GM21619 (cell line): ENCODE measurements around the gene ZNF606.
"Not testable (repeated sequence)": the region's sequence is repeated elsewhere in the genome, so short reads cannot be mapped to it uniquely, and the experiment has no call there.

ENCODE experiments used
- ATAC-seq: cut with Tn5 transposase; IDR thresholded peaks from one replicate; pipeline ENCODE4 v1.9.1; 2021; ENCODE audit not compliant: unreplicated experiment

ZNF606 gene

DNA sequence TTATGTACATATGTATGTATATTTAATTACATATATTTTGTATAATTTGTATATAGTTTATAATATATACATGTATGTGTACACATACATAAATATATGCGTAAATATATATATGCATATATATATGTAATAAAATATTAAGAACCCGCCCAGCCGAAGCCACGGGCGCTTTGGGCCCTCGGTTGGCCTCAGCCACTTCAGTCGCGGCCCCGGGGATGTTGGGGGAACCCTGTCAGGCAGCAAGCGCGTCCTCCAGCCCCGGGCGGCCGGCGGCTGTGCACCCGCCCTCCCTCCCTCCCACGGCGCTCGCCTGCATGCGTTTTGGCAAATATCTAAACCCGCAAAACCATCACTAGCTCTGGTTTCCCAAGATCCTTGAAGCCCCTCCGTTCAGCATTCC, 7.9 kb upstream of the ZNF606 start:
- ATAC-seq: no peak

DNA sequence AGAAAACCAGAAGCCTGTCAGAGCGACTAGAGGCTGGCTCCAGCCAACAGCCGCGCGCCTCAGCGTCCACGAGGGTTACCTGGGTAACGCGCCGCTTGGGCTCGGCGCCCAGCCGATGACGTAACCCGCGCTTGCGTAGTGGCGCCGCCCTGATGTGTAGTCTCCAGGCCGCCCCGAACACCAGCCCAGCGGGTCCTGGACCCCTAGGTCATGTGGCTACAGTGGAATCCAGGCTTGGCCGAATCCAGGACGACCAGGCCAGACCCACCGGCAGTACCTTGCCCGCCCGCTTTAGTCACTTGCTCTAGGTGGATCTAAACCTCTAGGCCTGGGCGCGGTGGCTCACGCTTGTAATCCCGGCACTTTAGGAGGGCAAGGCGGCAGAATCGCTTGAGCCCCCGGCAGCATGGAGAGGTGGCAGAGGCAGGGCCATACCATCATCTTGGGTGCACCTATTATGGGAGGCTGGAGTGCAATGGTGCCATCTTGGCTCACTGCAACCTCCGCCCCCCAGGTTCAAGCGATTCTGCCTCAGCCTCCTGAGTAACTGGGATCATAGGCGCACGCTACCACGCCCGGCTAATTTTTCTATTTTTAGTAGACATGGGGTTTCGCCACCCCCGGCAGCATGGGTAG, 7.2 kb upstream of the ZNF606 start:
- peak; percentile 76 for ATAC-seq

DNA sequence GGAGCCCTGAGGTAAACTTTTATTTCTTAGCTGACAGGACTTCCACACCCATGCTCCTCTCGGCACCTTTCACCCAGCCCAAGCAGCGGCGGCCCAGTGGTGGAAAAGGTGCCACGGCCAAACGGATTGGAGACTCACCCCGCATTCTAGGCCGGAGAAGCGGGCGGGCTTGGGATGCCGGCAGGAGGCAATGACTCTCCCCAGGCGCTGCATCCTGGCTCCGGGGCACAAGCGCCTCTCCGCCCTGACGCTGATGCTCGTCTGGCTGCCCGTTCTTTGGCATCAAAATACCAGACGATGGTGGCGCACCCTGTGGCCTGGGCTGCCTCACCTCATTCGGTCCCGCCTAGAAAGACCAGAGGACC, 6.7 kb upstream of the ZNF606 start:
- peak; percentile 13 for ATAC-seq

DNA sequence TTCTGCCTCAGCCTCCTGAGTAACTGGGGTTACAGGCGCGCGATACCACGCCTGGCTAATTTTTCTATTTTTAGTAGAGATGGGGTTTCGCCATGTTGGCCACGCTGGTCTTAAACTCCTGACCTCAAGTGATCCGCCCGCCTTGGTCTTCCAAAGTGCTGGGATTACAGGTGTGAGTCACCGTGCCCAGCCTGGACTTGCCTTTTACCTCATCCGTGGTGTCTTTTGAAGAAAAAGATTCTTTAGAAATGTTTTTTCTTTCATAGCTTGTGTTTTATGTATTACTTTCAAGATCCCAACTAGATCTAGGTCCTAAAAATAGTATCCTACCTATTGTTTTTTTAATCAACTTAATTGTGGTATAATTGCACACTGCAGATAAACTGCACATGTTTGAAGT, 6.3 kb upstream of the ZNF606 start:
- ATAC-seq: not testable (repeated sequence)

DNA sequence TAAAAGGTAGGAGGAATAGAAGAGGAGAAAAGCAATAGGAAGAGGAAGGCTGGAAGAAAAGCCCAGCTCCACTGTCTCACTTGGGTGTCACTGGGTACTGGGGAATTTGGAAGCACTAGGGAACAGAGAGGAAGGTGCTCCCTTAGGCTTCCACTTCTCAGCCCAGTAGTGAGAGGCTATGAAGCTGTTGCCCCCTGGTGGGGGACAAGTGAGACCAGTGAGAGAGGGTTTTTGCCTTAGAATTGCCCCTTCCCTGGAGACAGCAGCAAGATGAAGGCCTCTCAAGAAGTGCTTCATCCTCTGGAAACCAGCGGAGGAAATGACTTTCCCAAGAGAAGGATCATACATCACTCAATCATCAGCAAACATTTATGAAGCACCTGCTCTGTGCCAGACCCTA, 4.7 kb upstream of the ZNF606 start:
- no peak for ATAC-seq

DNA sequence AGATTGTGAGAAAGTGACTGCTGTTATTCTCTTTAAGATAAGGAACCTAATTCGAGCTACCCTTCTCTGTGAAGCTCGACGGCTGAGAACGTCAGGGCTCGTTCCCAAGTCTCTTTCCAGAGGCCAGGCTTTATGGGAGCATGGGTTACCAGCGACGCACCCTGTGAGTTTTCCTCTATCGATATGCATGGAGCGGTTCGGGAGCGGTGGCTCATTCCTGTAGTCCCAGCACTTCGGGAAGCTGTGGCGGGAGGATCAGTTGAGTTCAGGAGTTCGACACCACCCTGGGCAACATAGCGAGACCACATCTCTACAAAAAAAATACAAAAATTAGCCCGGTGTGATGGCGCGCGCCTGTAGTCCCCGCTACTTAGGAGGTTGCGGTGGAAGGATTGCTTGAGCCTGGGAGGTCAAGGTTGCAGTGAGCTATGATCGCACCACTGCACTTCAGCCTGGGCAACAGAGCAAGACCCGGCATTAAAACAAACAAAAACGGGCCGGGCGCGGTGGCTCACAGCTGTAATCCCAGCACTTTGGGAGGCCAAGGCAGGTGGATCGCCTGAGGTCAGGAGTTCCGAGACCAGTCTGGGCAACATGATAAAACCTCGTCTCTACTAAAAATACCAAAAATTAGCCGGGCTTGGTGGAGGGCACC, 681 bp upstream of the ZNF606 start:
- no peak for ATAC-seq

DNA sequence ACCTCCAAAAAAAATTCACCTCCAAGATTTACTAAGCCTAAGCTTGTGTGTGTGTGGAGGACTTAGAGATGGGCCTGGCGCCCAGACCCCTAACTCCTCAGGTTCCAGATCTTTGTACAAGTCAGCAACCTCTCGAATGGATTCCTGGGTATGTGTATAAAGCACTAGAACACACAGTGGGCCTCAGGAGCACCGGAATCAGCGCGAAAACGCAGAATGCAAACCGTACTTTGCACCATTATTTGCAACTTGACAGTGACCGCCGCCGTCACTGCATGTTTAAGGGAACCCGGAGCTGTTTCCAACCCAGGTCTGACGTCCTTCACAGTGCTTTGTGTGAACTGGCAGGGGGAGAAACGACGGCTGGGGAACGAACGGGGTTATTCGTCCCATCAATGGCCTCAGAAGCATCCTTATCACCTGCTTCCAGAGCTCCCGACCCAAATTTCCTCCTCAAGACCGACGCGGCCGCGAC, 688 bp downstream of the ZNF606 start:
- ATAC-seq: peak; percentile 7

DNA sequence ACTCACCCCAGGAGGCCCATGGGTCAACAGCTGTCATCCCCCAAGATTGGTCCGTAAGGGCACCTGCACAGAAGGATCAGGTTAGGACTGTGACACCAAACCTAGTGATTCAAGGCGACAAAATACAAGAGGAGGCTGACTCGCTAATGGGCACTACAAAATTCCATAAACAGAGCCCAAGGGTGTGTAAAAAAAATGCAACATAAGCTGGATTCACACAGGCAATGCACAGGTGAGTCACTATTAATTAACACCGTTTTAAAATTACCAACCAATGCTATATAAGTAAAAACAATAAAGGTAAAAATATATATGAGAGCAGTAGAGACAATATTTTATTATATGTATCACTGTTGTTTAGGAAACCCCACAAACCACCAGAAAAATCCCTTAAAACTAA, 1.9 kb downstream of the ZNF606 start:
- no peak for ATAC-seq

DNA sequence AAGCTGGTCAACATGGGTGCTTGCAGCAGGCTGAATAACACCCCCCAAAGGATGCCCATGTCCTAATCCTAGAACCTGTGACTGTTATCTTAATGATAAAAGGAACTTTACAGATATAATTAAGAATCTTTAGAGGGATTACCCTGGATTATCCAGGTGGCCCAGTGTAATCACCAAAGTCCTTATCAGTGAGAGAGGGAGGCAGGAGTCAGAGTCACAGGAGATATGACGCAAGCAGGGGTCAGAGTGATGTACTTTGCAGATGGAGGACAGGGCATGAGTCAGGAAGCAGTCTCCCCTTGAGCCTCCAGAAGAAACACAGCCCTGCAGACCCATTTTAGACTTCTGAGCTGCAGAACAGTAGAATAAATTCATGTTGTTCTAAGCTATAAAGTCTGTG, 9.8 kb downstream of the ZNF606 start:
- no peak for ATAC-seq

DNA sequence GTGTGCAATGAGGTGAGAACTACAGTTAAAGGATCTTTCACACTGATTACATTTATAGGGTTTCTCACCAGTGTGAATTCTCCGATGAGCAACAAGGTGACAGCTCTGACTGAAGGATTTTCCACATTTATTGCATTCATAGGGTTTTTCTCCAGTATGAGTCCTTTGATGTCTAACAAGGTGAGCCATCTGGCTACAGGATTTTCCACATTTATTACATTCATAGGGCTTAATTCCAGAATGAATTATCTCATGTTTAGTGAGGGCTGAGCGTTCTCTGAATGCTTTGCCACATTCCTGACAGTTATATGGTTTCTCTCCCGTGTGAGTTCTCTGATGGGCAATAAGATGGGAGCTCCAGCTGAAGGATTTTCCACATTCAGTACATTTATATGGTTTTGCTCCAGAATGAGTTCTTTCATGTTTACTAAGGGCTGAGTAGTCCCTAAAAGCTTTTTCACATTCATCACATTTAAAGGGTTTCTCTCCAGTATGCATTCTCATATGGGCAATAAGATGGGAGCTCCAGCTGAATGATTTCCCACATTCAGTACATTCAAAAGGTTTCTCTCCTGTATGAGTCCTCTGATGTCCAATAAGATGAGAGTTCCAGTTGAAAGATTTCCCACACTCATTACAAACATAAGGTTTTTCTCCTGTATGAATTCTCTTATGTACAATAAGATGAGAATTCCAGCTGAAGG, 23.9 kb downstream of the ZNF606 start:
- no peak for ATAC-seq

DNA sequence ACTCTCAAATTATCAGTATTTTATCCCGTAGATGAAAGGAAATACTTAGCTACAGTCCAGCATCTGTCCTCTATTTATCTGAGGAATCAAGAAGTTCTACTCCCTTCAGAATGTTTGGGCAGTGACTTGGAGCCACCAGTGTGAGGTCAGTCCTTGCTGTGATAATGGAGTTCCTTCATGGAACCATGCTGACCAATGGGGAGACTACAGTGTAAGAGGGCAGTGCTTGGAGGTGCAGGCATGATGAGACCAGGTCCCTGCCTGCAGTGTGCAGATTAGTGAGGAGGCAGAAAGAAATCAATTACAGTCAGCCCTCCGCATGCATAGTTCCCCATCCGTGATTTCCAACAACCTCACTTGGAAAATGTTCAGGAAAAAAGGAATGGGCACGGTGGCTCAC, 28.2 kb downstream of the ZNF606 start, which contains the start of gene C19orf18:
Gene C19orf18 (minus strand): TSS at position 101 of the 400 bp plus-strand sequence. CDS start 102 bp downstream, outside the sequence.
- ATAC-seq: no peak

DNA sequence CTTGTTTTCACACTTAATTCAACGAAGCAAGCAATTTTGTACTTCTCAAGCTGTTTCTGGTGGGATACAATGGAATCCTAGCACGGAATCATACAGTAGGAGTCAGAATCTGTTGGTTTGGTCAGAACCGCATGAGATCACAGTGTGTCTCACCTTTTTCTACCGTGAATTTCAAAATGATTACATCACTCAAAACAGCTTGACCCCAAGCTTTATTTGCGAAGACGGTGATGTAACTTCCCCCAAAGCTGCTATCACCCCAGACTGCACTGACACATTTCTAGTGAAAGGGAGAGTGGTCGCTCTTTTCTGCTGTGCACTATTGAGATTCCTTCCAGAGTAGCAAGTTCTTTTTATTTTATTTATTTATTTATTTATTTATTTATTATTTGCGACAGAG, 37.9 kb downstream of the ZNF606 start:
- no peak for ATAC-seq

DNA sequence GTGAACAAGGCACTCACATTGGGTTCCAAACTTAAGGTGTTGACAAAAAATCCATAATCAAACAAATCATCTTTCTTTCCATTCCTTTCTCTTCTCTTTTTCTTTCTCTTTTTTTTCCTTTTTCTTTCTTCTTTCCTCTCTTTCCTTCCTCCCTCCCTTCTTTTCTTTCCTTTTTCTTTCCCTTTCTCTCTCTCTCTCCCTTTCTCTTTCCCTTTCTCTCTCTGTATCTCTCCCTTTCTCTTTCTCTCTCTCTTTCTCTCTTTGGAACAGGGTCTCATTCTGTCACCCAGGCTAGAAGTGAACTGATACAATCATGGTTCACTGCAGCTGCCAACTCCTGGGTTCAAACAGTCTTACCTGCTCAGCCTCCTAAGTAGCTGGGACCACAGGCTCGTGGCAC, 40.8 kb downstream of the ZNF606 start:
- ATAC-seq: no peak

DNA sequence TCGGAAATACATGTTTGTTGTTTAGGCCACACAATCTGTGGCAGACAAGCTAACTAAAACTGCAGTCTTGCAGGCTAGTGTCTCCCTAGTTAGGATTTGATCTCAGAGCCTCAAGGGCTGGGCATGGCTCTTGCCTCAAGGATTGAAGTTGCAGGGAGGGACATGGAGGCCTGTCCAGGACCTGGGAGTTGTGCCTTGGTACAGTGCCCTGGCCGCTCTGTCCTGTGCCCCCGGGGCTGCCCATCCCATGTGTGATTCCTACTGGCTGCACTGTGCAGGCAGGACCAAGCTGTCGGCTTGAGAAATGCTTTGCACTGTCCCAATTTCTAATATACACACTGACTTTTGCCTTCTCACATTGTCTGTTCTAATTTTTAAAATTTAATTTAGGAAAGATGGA, 47.6 kb downstream of the ZNF606 start:
- ATAC-seq: no peak

DNA sequence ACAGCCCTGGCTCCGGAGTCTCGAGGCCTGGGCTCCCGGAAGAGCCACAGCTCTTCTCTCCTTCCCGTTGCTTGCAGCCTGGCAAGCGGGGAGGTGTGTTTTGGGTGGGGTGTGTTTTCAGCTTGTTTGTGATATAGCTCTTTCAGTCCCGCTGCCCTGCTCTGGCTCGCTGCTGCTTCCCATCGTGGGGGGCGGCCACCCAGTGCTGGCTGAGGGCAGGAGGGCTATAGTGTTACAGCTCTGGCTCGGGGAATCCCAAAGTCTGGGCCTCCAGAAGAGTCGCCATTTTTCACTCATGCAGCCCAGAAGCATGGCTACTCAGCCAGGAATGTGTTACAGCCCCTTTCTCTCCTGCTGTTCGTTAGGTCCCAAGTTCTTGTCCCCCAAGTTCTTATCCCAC, 52.9 kb downstream of the ZNF606 start:
- ATAC-seq: no peak

DNA sequence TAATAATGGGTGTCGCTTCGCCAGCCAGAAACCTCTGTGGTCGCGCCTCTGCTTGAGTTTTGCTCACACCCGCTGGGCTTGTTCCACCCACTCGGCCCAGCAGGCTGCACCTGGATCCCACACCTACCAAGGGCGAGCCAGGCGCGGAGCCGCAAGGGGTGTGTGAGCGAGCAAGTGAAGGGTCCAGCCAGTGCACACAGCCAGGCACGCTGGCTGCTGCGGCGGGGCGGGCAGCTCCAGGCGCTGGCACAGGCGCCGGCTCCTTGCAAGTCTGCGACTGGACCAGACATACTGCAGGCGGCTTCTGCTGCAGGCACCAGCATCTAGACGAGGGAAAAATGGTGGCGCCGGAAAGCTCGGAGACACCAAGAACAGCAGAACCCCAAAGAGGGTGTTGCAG, 53.3 kb downstream of the ZNF606 start:
- ATAC-seq: no peak

DNA sequence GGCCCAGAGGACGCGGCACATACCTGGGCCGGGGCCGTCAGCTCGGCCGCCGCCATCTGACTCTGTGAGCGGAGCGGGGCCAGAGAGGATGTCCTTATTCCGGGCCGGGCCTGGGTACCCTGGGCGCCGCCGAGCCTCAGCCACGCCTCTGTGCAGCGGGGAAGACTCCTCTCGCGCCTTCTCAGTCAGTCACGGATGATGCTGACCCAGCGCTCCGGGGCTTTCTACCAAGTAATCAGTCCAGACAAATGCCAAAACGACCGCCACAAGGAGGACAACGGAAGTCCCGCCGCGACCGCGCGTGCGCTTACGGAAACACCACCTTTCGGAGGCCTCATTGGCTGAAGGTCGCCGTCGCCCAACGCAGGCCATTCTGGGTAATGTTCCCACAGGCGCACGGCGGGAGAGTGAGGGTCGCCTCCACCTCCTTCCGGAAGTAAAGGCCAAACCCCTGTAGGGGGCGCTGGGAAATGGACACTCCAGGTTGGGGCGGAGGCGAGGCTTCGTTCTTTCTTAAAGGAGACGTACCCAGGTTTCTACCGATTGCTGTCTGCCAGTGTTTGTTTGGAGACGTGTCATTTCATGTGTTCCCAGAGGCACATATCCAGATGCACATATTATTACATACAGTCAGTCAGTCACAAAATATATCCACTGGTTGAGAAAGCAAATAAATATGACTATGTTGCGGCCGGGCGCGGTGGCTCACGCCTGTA, 55.0 kb downstream of the ZNF606 start, which contains the start of gene ZNF256:
Gene ZNF256 (minus strand): TSS at position 288 of the 716 bp plus-strand sequence. CDS start 232 bp downstream, at position 56.
- peak; percentile 80 for ATAC-seq

DNA sequence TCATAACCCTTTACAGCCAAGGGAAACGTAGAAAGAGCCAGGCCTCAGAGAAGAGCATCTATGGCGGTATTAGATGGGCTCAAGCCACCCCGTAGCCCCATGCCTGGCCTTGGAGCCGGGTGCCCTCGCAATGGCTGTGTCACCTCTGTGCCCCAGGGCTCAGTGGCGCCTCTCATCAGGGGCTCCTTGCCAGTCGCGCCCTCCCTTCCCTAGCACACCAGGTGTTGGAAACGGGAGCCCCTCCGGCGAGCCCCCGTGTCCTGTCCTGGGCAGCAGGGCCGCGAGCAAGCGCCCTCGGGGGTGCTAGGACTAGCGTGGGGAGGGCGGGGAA, 55.6 kb downstream of the ZNF606 start:
- ATAC-seq: peak; percentile 16

DNA sequence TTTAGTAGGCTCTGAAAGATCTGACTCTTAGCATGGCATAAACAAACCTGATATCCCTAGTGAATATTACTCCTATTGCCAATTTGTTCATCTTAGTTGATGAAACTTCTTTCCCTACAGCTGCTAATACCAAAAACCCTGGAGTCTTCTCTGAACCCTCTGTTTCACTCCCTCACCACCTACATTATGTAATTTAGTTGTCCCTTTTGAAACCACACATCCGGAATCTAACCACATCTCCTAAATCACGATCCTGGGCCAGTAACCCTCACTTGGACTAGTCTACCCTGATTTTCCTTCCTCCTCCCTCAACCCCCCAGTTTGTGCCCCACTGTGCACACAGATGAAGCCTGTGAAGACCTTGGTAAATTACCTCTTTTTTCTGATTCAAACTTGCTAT, 56.3 kb downstream of the ZNF606 start:
- ATAC-seq: no peak

DNA sequence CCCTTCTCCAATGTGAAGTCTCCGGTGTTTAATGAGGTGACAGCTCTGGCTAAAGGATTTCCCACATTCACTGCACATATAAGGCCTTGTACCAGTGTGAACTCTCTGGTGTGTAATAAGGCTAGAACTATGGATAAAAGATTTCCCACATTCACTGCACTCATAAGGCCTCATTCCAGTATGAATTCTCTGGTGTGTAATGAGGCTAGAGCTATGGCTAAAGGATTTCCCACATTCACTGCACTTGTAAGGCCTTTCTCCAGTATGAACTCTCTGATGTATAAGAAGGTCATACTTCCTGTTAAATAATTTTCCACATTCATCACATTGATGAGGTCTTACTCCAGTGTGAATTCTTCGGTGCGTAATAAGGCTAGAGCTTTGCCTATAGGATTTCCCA, 61.0 kb downstream of the ZNF606 start:
- no peak for ATAC-seq

DNA sequence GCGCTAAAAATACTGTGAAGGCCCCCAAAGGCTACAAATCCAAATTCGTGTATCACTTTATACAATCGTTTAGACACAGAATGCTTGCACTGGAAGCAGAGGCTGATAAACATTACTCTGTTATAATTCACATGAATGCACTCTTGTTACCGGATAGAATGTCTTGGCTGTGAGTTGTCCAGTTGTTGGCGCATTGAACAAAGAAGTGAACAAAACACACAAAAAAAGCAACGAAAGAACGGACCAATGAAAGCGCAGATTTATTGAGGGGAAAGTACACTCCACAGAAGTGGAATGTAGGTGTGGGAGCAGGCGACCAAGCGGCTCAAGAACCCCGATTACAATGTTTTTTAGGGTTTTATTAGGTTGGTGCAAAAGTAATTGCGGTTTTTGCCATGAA, 66.9 kb downstream of the ZNF606 start:
- no peak for ATAC-seq
